ENCODE results near the gene VPS37D. TPM values are rescaled to one million over a fixed set of nuclear protein-coding genes. Genes with fewer than 3 reads are reported as not detected.

The VPS37D gene
- total RNA-seq, 4 donors from 2014 or later = 1.1 to 6.3 (median 5.0) TPM; not detected in 1

DNA sequence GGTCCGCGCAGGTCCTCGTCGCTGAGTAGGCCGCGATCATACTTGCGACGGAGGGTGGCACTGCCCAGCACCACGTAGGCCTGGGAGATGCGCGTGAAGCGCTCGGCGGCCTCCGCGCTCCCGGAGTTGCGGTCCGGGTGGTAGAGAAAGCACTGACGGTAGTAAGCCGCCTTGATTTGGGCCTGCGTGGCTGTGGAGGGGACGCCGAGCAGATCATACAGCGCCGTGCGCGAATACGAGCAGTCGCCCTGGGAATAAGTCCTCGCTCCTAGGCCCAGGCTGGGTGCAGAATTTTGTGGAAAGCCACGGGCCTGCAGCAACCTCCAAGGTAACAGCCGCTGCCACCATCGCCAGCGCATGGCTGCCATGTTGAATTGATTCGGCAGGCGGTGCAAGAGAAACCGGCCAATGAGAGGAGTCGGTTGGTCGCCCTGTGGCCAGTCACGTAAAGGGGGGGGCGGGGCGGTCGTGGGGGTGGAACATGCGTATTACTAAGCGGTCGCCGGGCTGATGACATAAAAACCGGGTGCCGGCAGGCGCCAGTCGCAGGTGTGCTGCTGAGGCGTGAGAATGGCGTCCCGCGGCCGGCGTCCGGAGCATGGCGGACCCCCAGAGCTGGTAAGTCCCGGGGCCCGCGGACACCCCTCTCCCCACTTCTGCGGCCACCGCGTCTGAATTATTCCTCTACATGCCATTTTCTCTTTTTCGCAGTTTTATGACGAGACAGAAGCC, 15.6 kb downstream of the VPS37D start, which contains the start of the genes BUD23 and DNAJC30:
BUD23 (plus strand) TSS at position 542 of the 732 bp plus-strand sequence; CDS start at position 571, 29 bp downstream.
DNAJC30 (minus strand) TSS at position 398 of the 732 bp plus-strand sequence; CDS start at position 368, 30 bp downstream.
- Histone ChIP-seq H3K4me3 (peak within 1 kb of the TSS; percentile 75 to 98 (median 96)), H3K27me3 (no peaks in the 10 kb centered on the region), H3K4me1 (peaks cover 7 to 33% (median 11%) of the 10 kb centered on the region in 4 donors), H3K9me3 (no peaks in the 10 kb centered on the region), H3K27ac (peak within 1 kb of the TSS; percentile 78 to 86 (median 83)), H3K36me3 (peaks cover 0 to 18% (median 0%) of the 10 kb centered on the region in 3 donors)
- TF ChIP-seq POLR2A (IDR thresholded peaks at IDR 0.05) = peak; percentile 62 to 72
- TF ChIP-seq, protein P1, sequence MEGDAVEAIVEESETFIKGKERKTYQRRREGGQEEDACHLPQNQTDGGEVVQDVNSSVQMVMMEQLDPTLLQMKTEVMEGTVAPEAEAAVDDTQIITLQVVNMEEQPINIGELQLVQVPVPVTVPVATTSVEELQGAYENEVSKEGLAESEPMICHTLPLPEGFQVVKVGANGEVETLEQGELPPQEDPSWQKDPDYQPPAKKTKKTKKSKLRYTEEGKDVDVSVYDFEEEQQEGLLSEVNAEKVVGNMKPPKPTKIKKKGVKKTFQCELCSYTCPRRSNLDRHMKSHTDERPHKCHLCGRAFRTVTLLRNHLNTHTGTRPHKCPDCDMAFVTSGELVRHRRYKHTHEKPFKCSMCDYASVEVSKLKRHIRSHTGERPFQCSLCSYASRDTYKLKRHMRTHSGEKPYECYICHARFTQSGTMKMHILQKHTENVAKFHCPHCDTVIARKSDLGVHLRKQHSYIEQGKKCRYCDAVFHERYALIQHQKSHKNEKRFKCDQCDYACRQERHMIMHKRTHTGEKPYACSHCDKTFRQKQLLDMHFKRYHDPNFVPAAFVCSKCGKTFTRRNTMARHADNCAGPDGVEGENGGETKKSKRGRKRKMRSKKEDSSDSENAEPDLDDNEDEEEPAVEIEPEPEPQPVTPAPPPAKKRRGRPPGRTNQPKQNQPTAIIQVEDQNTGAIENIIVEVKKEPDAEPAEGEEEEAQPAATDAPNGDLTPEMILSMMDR (IDR thresholded peaks at IDR 0.05) = peak in 3 of 6 experiments; percentile 8 to 30 (median 21)
- peak; percentile 97 to 99 (median 99) for DNase-seq

DNA sequence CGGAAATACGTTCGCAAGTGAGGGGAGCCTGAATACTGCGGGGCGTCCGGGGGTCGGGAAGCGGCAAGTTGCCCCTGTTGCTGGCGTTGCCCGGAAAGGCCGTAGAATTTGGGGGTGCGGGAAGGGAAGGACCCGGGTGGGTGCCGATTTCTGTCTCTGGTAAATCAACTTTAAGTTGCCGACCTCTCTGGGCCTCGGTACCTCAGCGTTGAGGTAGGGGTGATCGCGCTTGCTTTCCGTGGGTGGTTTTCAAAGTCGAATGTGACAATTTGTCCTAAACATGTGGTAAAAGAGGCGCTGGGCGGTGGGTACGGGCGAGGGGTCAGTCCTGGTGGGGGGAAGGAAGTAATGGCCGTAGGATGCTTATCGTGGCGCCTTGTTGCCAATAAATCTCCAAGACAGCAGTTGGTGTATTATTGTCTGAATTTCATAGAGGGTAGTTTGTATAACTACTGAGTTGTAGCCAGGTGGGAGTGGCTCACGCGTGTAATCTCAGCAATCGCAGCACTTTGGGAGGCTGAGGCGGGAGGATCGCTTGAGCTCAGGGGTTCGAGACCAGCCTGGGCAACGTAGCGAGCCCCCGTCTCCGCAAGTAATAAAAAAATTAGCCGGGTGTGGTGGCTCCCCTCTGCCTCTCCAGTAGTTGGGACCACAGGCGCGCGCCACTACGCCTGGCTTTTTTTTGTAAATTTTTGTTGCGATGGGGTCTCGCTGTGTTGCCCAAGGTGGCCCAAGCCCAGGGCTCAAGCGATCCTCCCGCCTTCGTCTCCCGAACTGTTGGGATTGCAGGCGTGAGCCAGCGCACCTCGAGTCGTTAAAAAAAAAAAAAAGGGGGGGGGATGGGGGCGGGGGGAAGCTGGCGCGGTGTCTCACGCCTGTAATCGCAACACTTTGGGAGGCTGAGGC, 16.4 kb downstream of the VPS37D start:
- Histone ChIP-seq H3K27me3 (no peaks in the 10 kb centered on the region), H3K9me3 (no peaks in the 10 kb centered on the region), H3K27ac (peak overlapping the region; percentile 78 to 86 (median 83)), H3K4me1 (peaks cover 7 to 33% (median 11%) of the 10 kb centered on the region in 4 donors), H3K4me3 (peak overlapping the region; percentile 75 to 98 (median 96)), H3K36me3 (peaks cover 0 to 22% (median 0%) of the 10 kb centered on the region in 3 donors)
- DNase-seq = no peak
- TF ChIP-seq, protein P1 (IDR thresholded peaks at IDR 0.05) = no peak
- no peak for TF ChIP-seq POLR2A (IDR thresholded peaks at IDR 0.05)

DNA sequence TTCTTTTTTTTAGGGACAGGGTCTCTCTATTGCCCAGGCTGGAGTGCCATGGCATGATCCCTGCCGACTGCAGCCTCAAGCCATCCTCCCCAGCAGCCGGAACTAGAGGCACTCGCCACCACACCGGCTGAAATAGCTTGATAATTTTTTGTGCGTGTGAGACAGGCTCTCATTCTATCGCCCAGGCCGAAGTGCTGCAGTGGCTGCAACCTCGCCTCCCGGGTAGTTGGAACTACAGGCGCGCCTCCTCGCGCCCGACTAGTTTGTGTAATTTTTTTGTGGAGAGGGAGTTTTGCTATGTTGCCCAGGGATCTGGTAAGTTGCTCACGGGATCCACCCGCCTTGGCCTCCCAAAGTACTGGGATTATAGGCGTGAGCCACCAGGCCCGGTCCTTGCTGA, 17.7 kb downstream of the VPS37D start:
- H3K4me1 ChIP-seq = peaks cover 7 to 30% (median 11%) of the 10 kb centered on the region in 4 donors
- no peaks in the 10 kb centered on the region for H3K27me3 ChIP-seq
- no peak for DNase-seq
- H3K9me3 ChIP-seq = no peaks in the 10 kb centered on the region
- peaks cover 0 to 32% (median 0%) of the 10 kb centered on the region in 3 donors for H3K36me3 ChIP-seq
- H3K4me3 ChIP-seq = no peak overlapping the region
- H3K27ac ChIP-seq = no peak overlapping the region
- TF ChIP-seq, protein P1 (IDR thresholded peaks at IDR 0.05) = no peak
- TF ChIP-seq POLR2A (IDR thresholded peaks at IDR 0.05) = no peak

DNA sequence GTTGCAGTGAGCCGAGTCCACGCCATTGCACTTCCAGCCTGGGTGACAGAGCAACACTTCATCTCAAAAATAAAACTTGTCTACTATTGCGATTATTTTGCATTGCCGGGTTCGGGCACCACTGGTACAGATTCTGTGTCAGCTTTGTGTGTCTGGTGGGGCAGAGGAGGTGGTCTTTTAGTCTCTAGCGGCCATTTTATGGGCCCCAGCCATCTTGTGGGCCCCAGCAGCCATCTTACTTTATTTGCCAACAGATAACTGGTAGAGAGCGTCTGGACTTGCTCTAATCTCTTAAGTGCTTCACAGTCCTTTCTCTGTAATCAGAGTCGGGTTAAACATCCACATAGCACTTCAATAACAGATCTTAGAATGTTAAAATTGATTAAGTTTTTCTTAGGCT, 20.7 kb downstream of the VPS37D start:
- Histone ChIP-seq H3K36me3 (peaks cover 0 to 62% (median 0%) of the 10 kb centered on the region in 3 donors), H3K4me1 (peaks cover 0 to 6% (median 2%) of the 10 kb centered on the region in 4 donors), H3K27me3 (no peaks in the 10 kb centered on the region), H3K27ac (no peak overlapping the region), H3K4me3 (no peak overlapping the region), H3K9me3 (no peaks in the 10 kb centered on the region)
- DNase-seq = no peak
- no peak for TF ChIP-seq POLR2A (IDR thresholded peaks at IDR 0.05)
- TF ChIP-seq, protein P1 (IDR thresholded peaks at IDR 0.05) = no peak

DNA sequence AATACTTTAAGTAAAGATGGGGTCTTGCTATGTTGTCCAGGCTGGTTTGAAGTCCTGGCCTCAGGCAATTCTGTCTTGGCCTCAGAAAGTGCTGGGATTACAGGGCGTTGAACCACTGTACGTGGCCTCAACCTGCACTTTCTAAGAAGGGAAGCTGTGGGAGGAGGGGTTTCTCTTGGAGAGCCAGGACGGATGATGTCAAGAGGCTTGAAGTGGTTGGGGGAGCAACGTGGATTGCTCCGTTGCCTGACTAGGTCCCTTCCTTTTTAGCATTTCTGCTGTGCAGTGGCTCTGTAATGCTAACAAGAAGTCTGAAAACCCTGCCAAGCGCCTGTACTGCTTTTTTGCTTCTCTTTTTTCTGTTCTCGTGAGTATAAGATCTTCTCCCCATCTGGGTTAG, 23.0 kb downstream of the VPS37D start:
- Histone ChIP-seq H3K9me3 (no peaks in the 10 kb centered on the region), H3K27ac (no peak overlapping the region), H3K36me3 (peaks cover 0 to 85% (median 0%) of the 10 kb centered on the region in 3 donors), H3K27me3 (no peaks in the 10 kb centered on the region), H3K4me3 (no peak overlapping the region), H3K4me1 (no peaks in the 10 kb centered on the region)
- no peak for TF ChIP-seq POLR2A (IDR thresholded peaks at IDR 0.05)
- TF ChIP-seq, protein P1 (IDR thresholded peaks at IDR 0.05) = no peak
- no peak for DNase-seq
